SK-N-SH treated with all-trans-retinoic acid at 6 μM for 48 hours (cell line): ENCODE measurements around the gene KMT2D.

Experiments
- ARNTL ChIP-seq: fragments of 450-650 bp; formaldehyde crosslinking; IDR thresholded peaks from 2 replicates; pipeline ENCODE4 v1.5.0; 2020; ENCODE audit warnings: low read depth, mild to moderate bottlenecking, moderate library complexity, borderline replicate concordance
- BACH2 ChIP-seq: fragments of 250-450 bp; sonication (Bioruptor Pico); IDR thresholded peaks from 2 replicates; pipeline ENCODE4 v1.9.0; 2021; ENCODE audit warnings: mild to moderate bottlenecking, borderline replicate concordance
- CREB5 ChIP-seq: fragments of 250-450 bp; sonication (Bioruptor Pico); IDR thresholded peaks from 2 replicates; pipeline ENCODE4 v1.5.1; 2020; ENCODE audit warnings: low read depth, mild to moderate bottlenecking, moderate library complexity
- ESRRG ChIP-seq: fragments of 250-450 bp; sonication (Bioruptor Pico); IDR thresholded peaks from 2 replicates; pipeline ENCODE4 v1.6.1; 2021; ENCODE audit warnings: mild to moderate bottlenecking
- GLIS3 ChIP-seq: fragments of 250-450 bp; sonication (Bioruptor Pico); IDR thresholded peaks from 2 replicates; pipeline ENCODE4 v1.5.0; 2020; ENCODE audit warnings: mild to moderate bottlenecking, moderate library complexity
- ISL1 ChIP-seq: fragments of 250-450 bp; sonication (Bioruptor Pico); IDR thresholded peaks from 2 replicates; pipeline ENCODE4 v2.1.2; 2022; ENCODE audit warnings: mild to moderate bottlenecking, moderate library complexity
- PATZ1 ChIP-seq: fragments of 250-450 bp; sonication (Bioruptor Pico); IDR thresholded peaks from 2 replicates; pipeline ENCODE4 v1.8.0; 2020; ENCODE audit warnings: mild to moderate bottlenecking, moderate library complexity, borderline replicate concordance
- SNAI2 ChIP-seq: fragments of 250-450 bp; sonication (Bioruptor Pico); IDR thresholded peaks from 2 replicates; pipeline ENCODE4 v1.5.0; 2020; ENCODE audit warnings: mild to moderate bottlenecking, moderate library complexity
- TOX ChIP-seq: fragments of 250-450 bp; sonication (Bioruptor Pico); IDR thresholded peaks from 2 replicates; pipeline ENCODE4 v1.8.0; 2021; ENCODE audit warnings: mild to moderate bottlenecking, moderate library complexity, borderline replicate concordance
- TSHZ2 ChIP-seq: fragments of 250-450 bp; sonication (Bioruptor Pico); IDR thresholded peaks from 2 replicates; pipeline ENCODE4 v1.5.0; 2020; ENCODE audit warnings: mild to moderate bottlenecking, moderate library complexity
- ZFP3 ChIP-seq: fragments of 250-450 bp; sonication (Bioruptor Pico); IDR thresholded peaks from 2 replicates; pipeline ENCODE4 v1.5.0; 2020; ENCODE audit warnings: mild to moderate bottlenecking, moderate library complexity
- ZNF565 ChIP-seq: fragments of 450-650 bp; formaldehyde crosslinking; conservative IDR thresholded peaks from 2 replicates; pipeline ENCODE4 v1.5.0; 2020; ENCODE audit warnings: low read depth, mild to moderate bottlenecking, moderate library complexity

- TF ChIP-seq PATZ1 (CRISPR knock-in tag), result no peak
- no peak for TF ChIP-seq ZFP3
- TF ChIP-seq BACH2 (CRISPR knock-in tag), result no peak
- TF ChIP-seq ISL1 (CRISPR knock-in tag), result no peak
- TF ChIP-seq ZNF565 (CRISPR knock-in tag), result no peak
- no peak for TF ChIP-seq SNAI2 (CRISPR knock-in tag)
- TF ChIP-seq TOX (CRISPR knock-in tag), result no peak
- TF ChIP-seq ARNTL (CRISPR knock-in tag), result no peak
- TF ChIP-seq TSHZ2 (CRISPR knock-in tag), result no peak
- no peak for TF ChIP-seq ESRRG
- no peak for TF ChIP-seq GLIS3
- TF ChIP-seq CREB5 (CRISPR knock-in tag), result no peak
Observed at GRCh38 chr12:49097381-49097780, 36.8 kb upstream of the KMT2D start.
